Measurements from ENCODE around the gene CFAP77.
"Not testable (repeated sequence)": the region's sequence is repeated elsewhere in the genome, so short reads cannot be mapped to it uniquely, and the experiment has no call there.

Gene CFAP77

DNA sequence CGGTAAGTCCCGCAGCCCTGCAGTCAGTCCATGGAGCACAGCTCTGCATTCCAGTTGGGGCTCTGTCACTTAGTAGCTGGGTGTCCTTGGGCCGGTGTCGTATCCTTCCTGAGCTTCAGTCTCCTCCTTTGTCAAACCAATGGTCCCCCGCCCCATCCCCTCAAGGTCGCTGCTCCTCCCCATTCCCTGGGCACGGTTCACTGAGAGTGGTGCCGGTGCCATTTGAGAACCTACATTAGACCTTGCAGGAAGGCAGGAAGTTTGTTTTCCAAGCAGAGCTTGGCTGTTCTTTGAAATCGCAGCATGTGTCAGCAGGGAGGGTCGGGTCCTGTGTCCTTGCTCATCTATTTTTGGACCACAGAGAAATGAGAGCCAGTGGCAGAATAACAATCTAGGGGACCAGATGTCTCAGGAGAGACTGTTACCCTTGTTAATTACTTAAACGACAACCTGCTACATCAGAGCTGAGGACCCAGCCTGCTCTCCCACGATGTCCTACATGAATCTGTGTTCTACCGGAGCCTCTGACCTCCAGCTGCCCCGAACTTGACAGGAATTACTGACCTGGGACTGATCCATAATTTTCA lies 150.7 kb downstream of the CFAP77 start:
- Histone ChIP-seq H3K4me1 (ENCODE audit: low read depth, poor library complexity, severe bottlenecking) (no peaks in the 10 kb centered on the region), H3K4me3 (IDR thresholded peaks at IDR 0.05; ENCODE audit: insufficient read depth, low read depth, low read length) (no peak overlapping the region), H3K36me3 (ENCODE audit: insufficient read depth) (no peaks in the 10 kb centered on the region), H3K79me2 (ENCODE audit: insufficient read depth, low read depth) (no peaks in the 10 kb centered on the region), H4K20me1 (ENCODE audit: insufficient read depth) (no peaks in the 10 kb centered on the region), H3K9ac (no peak overlapping the region), H2AFZ (ENCODE audit: low read depth) (no peak overlapping the region), H3K4me2 (no peak overlapping the region), H3K27me3 (ENCODE audit: insufficient read depth, low read depth) (no peaks in the 10 kb centered on the region), H3K27ac (no peak overlapping the region)
- TF ChIP-seq, protein P1, sequence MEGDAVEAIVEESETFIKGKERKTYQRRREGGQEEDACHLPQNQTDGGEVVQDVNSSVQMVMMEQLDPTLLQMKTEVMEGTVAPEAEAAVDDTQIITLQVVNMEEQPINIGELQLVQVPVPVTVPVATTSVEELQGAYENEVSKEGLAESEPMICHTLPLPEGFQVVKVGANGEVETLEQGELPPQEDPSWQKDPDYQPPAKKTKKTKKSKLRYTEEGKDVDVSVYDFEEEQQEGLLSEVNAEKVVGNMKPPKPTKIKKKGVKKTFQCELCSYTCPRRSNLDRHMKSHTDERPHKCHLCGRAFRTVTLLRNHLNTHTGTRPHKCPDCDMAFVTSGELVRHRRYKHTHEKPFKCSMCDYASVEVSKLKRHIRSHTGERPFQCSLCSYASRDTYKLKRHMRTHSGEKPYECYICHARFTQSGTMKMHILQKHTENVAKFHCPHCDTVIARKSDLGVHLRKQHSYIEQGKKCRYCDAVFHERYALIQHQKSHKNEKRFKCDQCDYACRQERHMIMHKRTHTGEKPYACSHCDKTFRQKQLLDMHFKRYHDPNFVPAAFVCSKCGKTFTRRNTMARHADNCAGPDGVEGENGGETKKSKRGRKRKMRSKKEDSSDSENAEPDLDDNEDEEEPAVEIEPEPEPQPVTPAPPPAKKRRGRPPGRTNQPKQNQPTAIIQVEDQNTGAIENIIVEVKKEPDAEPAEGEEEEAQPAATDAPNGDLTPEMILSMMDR (conservative IDR thresholded peaks at IDR 0.05; ENCODE audit: low read depth, low read length): no peak

DNA sequence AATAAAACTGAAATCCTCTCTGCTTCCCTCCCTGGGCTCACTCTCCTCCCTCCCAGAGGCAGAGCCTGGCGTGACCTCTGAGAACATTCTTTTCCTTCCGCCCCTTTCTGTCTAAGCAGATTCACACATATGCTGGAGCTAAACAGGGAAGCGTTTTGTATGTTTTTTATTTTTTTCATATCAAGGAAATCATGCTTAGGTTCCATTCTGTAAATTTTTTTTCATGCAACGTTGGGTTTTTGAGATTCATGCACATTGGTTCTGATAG lies 152.2 kb downstream of the CFAP77 start:
- no peaks in the 10 kb centered on the region for H4K20me1 ChIP-seq (ENCODE audit: insufficient read depth)
- no peak overlapping the region for H3K9ac ChIP-seq
- TF ChIP-seq, protein P1 (conservative IDR thresholded peaks at IDR 0.05; ENCODE audit: low read depth, low read length): no peak
- H3K36me3 ChIP-seq (ENCODE audit: insufficient read depth): no peaks in the 10 kb centered on the region
- H3K79me2 ChIP-seq (ENCODE audit: insufficient read depth, low read depth): no peaks in the 10 kb centered on the region
- H3K27me3 ChIP-seq (ENCODE audit: insufficient read depth, low read depth): no peaks in the 10 kb centered on the region
- H3K4me2 ChIP-seq: no peak overlapping the region
- no peak overlapping the region for H3K27ac ChIP-seq
- no peaks in the 10 kb centered on the region for H3K4me1 ChIP-seq (ENCODE audit: low read depth, poor library complexity, severe bottlenecking)
- no peak overlapping the region for H2AFZ ChIP-seq (ENCODE audit: low read depth)
- H3K4me3 ChIP-seq (IDR thresholded peaks at IDR 0.05; ENCODE audit: insufficient read depth, low read depth, low read length): no peak overlapping the region

DNA sequence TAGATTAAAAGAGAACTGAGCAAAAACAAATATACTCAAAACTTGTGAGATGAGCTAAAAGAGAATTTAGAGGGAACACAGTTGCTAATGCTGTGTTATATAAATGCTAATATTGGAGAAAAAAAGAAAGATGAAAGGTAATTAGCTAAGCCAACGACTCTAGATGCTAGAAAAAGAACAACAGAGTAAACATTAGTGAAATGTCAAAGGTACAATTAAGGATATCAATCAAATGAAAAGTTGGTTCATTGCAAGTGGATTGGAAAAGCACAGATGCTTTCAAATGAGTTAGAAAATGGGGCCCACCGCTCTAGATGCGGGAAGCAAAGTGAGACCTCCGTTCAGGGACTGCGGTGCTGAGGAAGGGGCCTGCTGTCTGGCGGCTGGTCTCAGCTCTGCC lies 154.5 kb downstream of the CFAP77 start:
- H3K27me3 ChIP-seq (ENCODE audit: insufficient read depth, low read depth): no peaks in the 10 kb centered on the region
- H3K4me3 ChIP-seq (IDR thresholded peaks at IDR 0.05; ENCODE audit: insufficient read depth, low read depth, low read length): no peak overlapping the region
- H3K4me1 ChIP-seq (ENCODE audit: low read depth, poor library complexity, severe bottlenecking): no peaks in the 10 kb centered on the region
- no peaks in the 10 kb centered on the region for H4K20me1 ChIP-seq (ENCODE audit: insufficient read depth)
- no peak overlapping the region for H3K9ac ChIP-seq
- H3K27ac ChIP-seq: no peak overlapping the region
- H3K36me3 ChIP-seq (ENCODE audit: insufficient read depth): no peaks in the 10 kb centered on the region
- no peaks in the 10 kb centered on the region for H3K79me2 ChIP-seq (ENCODE audit: insufficient read depth, low read depth)
- no peak overlapping the region for H3K4me2 ChIP-seq
- TF ChIP-seq, protein P1 (conservative IDR thresholded peaks at IDR 0.05; ENCODE audit: low read depth, low read length): no peak
- H2AFZ ChIP-seq (ENCODE audit: low read depth): no peak overlapping the region

DNA sequence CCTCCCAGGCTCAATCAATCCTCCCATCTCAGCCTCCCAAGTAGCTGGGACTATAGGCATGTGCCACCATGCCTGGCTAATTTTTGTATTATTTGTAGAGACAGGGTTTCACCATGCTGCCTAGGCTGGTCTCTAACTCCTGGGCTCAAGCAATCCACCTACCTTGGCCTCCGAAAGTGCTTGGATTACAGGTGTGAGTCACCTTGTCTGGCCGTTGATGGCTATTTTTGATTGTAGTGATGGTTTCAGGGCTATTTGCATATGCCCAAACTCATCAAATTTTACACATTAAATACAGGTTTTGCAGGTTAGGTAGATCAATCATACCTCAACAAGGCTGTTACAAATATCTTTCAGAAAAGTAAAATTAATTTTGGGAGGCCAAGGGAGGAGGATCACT lies 158.8 kb downstream of the CFAP77 start:
- H3K79me2 ChIP-seq (ENCODE audit: insufficient read depth, low read depth); H4K20me1 ChIP-seq (ENCODE audit: insufficient read depth); H3K9ac ChIP-seq; H3K4me2 ChIP-seq; H3K36me3 ChIP-seq (ENCODE audit: insufficient read depth); H3K27ac ChIP-seq; H3K4me1 ChIP-seq (ENCODE audit: low read depth, poor library complexity, severe bottlenecking); H2AFZ ChIP-seq (ENCODE audit: low read depth); H3K27me3 ChIP-seq (ENCODE audit: insufficient read depth, low read depth); H3K4me3 ChIP-seq (IDR thresholded peaks at IDR 0.05; ENCODE audit: insufficient read depth, low read depth, low read length): not testable (repeated sequence)

DNA sequence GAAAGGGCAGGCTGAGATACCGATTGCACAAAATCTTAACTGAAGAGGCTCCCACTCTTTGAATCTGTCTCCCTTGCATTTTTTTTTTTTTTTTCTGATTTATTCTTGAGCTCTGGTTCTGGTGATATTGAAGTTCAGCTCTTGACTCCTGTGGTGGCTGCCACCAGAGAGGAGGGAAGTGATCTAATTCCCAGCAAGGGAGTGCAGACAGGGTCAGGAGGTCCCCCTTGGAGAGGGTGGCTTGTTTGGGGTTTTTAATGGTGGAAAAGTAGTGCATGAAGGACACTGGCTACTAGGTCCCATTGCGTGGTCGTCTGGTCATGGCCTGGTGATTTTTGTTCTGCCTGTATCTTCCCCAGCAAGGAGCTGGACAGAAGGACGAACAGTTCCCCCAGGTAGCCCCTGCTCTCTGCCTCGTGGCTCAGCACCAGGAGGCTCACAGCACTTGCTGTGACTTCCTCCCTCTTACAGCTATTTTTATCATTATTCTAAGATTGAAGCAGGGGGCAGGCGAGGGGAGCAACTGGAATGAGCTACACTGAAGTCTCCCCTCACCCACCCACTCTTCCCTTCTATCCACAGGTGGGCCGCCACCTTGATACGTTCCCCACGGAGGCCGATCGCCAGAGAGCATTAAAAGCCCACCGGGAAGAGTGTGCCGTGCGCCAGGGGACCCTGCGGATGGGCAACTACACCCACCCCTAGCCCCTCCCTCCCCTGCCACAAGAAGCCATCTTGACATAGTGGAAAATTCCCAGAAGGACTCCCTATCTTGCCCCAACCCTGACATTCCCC lies 162.0 kb downstream of the CFAP77 start:
- H3K4me3 ChIP-seq (IDR thresholded peaks at IDR 0.05; ENCODE audit: insufficient read depth, low read depth, low read length): no peak overlapping the region
- no peaks in the 10 kb centered on the region for H3K79me2 ChIP-seq (ENCODE audit: insufficient read depth, low read depth)
- H4K20me1 ChIP-seq (ENCODE audit: insufficient read depth): no peaks in the 10 kb centered on the region
- no peak overlapping the region for H3K9ac ChIP-seq
- H3K27ac ChIP-seq: no peak overlapping the region
- 0 out of 2 replicates have a peak, but pooled peaks cover under 1% of the 10 kb centered on the region for H3K27me3 ChIP-seq (ENCODE audit: insufficient read depth, low read depth)
- H3K4me2 ChIP-seq: no peak overlapping the region
- TF ChIP-seq, protein P1 (conservative IDR thresholded peaks at IDR 0.05; ENCODE audit: low read depth, low read length): no peak
- no peaks in the 10 kb centered on the region for H3K36me3 ChIP-seq (ENCODE audit: insufficient read depth)
- H2AFZ ChIP-seq (ENCODE audit: low read depth): no peak overlapping the region
- no peaks in the 10 kb centered on the region for H3K4me1 ChIP-seq (ENCODE audit: low read depth, poor library complexity, severe bottlenecking)

All from KMS-11 (cell line).